K562 treated with DMSO at 1 percent for 4 hours (cell line): ENCODE measurements around the gene PRAMEF7. TPM values are rescaled to one million over a fixed set of nuclear protein-coding genes. Genes with fewer than 3 reads are reported as not detected.

Experiments used
- total RNA-seq: library from RNA; unstranded; fragments of 300-600 nt; gene quantifications from 2 replicates; pipeline ENCODE4 v1.2.3, GENCODE V29; 2022; ENCODE audit not compliant: insufficient read depth

PRAMEF7 gene
- not detected in 2 replicates for total RNA-seq

DNA sequence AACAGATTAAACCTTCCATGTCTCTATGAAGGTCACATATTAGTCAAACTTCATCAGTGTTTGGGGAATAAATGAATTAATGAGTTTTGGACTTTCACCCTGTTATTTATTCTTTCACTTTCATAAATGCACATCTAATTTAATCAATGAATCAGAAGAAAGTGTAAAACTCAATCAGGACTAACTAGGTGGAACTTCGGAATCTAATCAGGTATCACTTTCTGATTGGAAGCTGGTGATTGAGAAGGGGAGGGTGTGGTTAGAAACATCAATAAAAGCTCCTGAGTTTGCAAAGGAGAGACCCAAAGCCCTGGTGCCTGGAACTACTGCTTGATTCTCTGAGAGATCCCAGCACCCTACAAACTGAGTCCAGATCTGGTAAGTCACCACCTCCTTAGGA lies at the start of gene PRAMEF7:
TSS of gene PRAMEF7 (plus strand) at position 301 of the 400 bp plus-strand sequence. CDS start 1,083 bp downstream, outside the sequence.

DNA sequence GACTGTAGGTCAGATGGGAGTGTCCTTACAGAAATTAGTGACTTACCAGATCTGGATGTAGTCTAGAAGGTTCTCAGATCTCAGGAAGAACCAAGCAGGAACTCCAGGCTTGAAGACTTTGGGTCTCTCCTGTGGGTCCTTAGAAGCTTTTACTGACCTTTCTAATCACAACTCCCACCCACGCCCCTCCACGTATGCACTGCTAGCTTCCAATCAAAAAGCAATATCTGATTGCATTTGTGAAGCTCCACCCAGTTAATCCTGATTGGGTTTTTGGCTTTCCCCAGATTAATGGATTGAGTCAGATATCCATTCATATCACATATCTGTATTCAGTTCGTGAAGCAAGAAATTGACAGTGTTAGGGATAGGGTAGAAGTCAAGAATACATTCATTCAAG lies 30.3 kb upstream of the PRAMEF7 start, which contains the start of gene PRAMEF4:
TSS of gene PRAMEF4 (minus strand) at position 101 of the 400 bp plus-strand sequence. CDS start 2,807 bp downstream, outside the sequence.

DNA sequence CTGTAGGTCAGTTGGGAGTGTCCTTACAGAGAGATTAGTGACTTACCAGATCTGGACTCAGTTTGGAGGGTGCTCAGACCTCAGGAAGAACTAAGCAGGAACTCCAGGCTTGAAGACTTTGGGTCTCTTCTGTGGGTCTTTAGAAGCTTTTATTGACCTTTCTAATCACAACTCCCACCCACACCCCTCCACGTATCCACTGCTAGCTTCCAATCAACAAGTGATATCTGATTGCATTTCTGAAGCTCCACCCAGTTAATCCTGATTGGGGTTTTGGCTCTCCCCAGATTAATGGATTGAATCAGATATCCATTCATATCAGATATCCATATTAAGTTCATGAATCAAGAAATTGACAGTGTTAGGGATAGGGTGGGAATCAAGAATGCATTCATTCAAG lies 18.2 kb upstream of the PRAMEF7 start, which contains the start of gene PRAMEF10:
TSS of gene PRAMEF10 (minus strand) at position 101 of the 400 bp plus-strand sequence. CDS start 2,423 bp downstream, outside the sequence.

DNA sequence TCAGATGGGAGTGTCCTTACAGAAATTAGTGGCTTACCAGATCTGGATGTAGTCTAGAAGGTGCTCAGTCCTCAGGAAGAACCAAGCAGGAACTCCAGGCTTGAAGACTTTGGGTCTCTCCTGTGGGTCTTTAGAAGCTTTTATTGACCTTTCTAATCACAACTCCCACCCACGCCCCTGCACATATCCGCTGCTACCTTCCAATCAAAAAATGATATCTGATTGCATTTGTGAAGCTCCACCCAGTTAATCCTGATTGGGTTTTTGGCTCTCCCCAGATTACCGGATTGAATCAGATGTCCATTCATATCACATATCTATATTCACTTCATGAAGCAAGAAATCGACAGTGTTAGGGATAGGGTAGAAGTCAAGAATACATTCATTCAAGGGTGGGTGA lies 31.1 kb downstream of the PRAMEF7 start, which contains the start of gene PRAMEF6:
TSS of gene PRAMEF6 (minus strand) at position 101 of the 400 bp plus-strand sequence. CDS start 5,062 bp downstream, outside the sequence.

Other genes with a start within 250 kb of the PRAMEF7 start
- gene AADACL3, start 200.5 kb upstream of the PRAMEF7 start, total RNA-seq, result not detected in 2 replicates
- 0.21 and 0.44 TPM in 2 replicates for gene CFAP107, start 170.4 kb upstream of the PRAMEF7 start, total RNA-seq
- not detected in 2 replicates for gene PRAMEF12, start 142.9 kb upstream of the PRAMEF7 start, total RNA-seq
- gene PRAMEF1, start 125.2 kb upstream of the PRAMEF7 start, total RNA-seq, result not detected in 2 replicates
- gene PRAMEF11, start 85.2 kb upstream of the PRAMEF7 start, total RNA-seq, result not detected in 2 replicates
- gene HNRNPCL1, start 67.9 kb upstream of the PRAMEF7 start, total RNA-seq, result not detected in 2 replicates
- gene PRAMEF2, start 59.5 kb upstream of the PRAMEF7 start, total RNA-seq, result not detected in 2 replicates
- not detected in 2 replicates for gene PRAMEF4, start 30.4 kb upstream of the PRAMEF7 start, total RNA-seq
- not detected in 2 replicates for gene PRAMEF10, start 18.3 kb upstream of the PRAMEF7 start, total RNA-seq
- gene PRAMEF6, start 31.0 kb downstream of the PRAMEF7 start, total RNA-seq, result not detected in 2 replicates
- not detected in 2 replicates for gene PRAMEF27, start 140.0 kb downstream of the PRAMEF7 start, total RNA-seq
- gene HNRNPCL3, start 144.2 kb downstream of the PRAMEF7 start, total RNA-seq, result not detected in 2 replicates
- not detected in 2 replicates for gene PRAMEF25, start 154.2 kb downstream of the PRAMEF7 start, total RNA-seq
- gene HNRNPCL2, start 200.2 kb downstream of the PRAMEF7 start, total RNA-seq, result not detected in 2 replicates
- gene PRAMEF26, start 239.4 kb downstream of the PRAMEF7 start, total RNA-seq, result not detected in 2 replicates
- not detected in 2 replicates for gene HNRNPCL4, start 249.0 kb downstream of the PRAMEF7 start, total RNA-seq